Hepatocyte (in vitro differentiated cells): ENCODE results near the gene MCHR1.

ENCODE experiments used
- CTCF ChIP-seq: fragments of 200-600 bp; sonication (generic); IDR thresholded peaks from 2 replicates; pipeline ENCODE4 v1.5.1; 2016; ENCODE audit warnings: antibody characterized with exemption, mild to moderate bottlenecking; ENCODE audit not compliant: poor library complexity
- EZH2 ChIP-seq: fragments of 200-600 bp; sonication (generic); IDR thresholded peaks from 2 replicates; pipeline ENCODE4 v1.6.1; 2016; ENCODE audit warnings: antibody characterized with exemption, mild to moderate bottlenecking, borderline replicate concordance

- TF ChIP-seq CTCF = no peak
- TF ChIP-seq EZH2 = no peak
Measured at GRCh38 chr22:40666151-40666848, 13.0 kb upstream of the MCHR1 start.
